Measurements from ENCODE around the gene TTLL6. TPM values are rescaled to one million over a fixed set of nuclear protein-coding genes. Genes with fewer than 3 reads are reported as not detected.
A peak's percentile ranks its signal among the peaks of the same experiment; 100 is the strongest.

TTLL6 gene
- total and polyA plus RNA-seq, 3 donors from 2014 or later: 18.5 to 70.9 (median 44.3) TPM

DNA sequence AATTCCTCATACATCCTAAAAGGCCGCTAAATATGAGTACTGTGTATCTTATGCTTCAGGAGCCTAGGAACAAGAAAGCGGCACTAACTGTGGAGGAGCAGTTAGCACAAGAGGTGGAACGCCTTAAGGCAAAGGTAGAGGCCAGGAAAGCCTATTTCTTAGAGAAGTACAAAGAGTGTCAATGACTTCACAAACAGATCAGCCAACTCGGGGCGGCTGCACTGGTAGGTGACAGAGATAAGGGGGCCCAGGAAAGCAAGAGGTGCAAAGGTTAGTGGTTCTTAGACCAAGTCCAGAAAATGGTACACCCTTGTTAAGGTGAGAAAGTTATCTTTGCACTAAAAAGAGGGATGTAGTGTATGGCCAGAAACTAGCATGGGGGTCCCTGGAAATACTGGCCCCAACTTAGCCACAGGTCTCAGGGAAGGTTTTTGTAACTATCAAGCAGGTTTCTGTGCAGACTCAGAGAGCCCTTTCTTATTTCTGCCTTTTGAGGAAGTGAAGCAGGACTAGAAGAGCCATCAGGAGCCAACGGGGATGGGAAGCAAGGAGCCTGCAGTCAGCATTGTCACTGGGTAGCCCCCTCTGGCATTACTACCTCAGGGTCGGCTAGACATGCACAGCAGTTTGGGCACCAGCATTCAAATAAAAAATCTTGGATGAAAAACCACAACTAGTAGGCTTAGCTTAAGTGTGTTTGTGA is 37.9 kb upstream of the TTLL6 start:
- DNase-seq: no peak
- no peak overlapping the region for H3K27ac ChIP-seq
- no peaks in the 10 kb centered on the region for H3K27me3 ChIP-seq
- intact Hi-C loops (cut with DNase I; ENCODE audit: low total_unique reads): no loop called here
- TF ChIP-seq POLR2A (IDR thresholded peaks at IDR 0.05) (no peak), CTCF (IDR thresholded peaks at IDR 0.05) (no peak)
- H3K9me3 ChIP-seq: no peaks in the 10 kb centered on the region
- WGBS, 2 donors: 91 to 93% methylated on average over 7 of the region's 7 CpGs
- no peaks in the 10 kb centered on the region for H3K4me1 ChIP-seq
- H3K4me3 ChIP-seq: no peak overlapping the region
- no peaks in the 10 kb centered on the region for H3K36me3 ChIP-seq (ENCODE audit: low read depth, missing control alignments)

GRCh38 chr17:48850792-48851323 is 33.8 kb upstream of the TTLL6 start:
- Histone ChIP-seq H3K4me3 (no peak overlapping the region), H3K27ac (no peak overlapping the region), H3K36me3 (ENCODE audit: low read depth, missing control alignments) (no peaks in the 10 kb centered on the region), H3K27me3 (no peaks in the 10 kb centered on the region), H3K9me3 (no peaks in the 10 kb centered on the region), H3K4me1 (no peaks in the 10 kb centered on the region)
- no peak for TF ChIP-seq POLR2A (IDR thresholded peaks at IDR 0.05)
- TF ChIP-seq CTCF (IDR thresholded peaks at IDR 0.05): no peak
- intact Hi-C loops (cut with DNase I; ENCODE audit: low total_unique reads): no loop called here
- DNase-seq: no peak
- 96 to 98% methylated on average over 4 of the region's 4 CpGs for WGBS, 2 donors

GRCh38 chr17:48843187-48843900 is 26.3 kb upstream of the TTLL6 start:
- TF ChIP-seq CTCF (IDR thresholded peaks at IDR 0.05): no peak
- no peak for TF ChIP-seq POLR2A (IDR thresholded peaks at IDR 0.05)
- H3K4me3 ChIP-seq: no peak overlapping the region
- WGBS, 2 donors: 78 to 81% methylated on average over 6 of the region's 6 CpGs

GRCh38 chr17:48842746-48843145 is 25.7 kb upstream of the TTLL6 start:
- Histone ChIP-seq H3K9me3 (no peaks in the 10 kb centered on the region), H3K27me3 (no peaks in the 10 kb centered on the region), H3K4me3 (no peak overlapping the region), H3K36me3 (ENCODE audit: low read depth, missing control alignments) (no peaks in the 10 kb centered on the region), H3K27ac (peak overlapping the region in 1 of 2 donors; percentile 88), H3K4me1 (peaks cover 14% of the 10 kb centered on the region)
- TF ChIP-seq POLR2A (IDR thresholded peaks at IDR 0.05) (no peak), CTCF (IDR thresholded peaks at IDR 0.05) (no peak)
- intact Hi-C loops (cut with DNase I; ENCODE audit: low total_unique reads): no loop called here
- 83 to 88% methylated on average over 3 of the region's 3 CpGs for WGBS, 2 donors
- no peak for DNase-seq

More at GRCh38 chr17:48843187-48843900, 26.3 kb upstream of the TTLL6 start:
- Histone ChIP-seq H3K27me3 (no peaks in the 10 kb centered on the region), H3K4me1 (peaks cover 14% of the 10 kb centered on the region), H3K9me3 (no peaks in the 10 kb centered on the region), H3K36me3 (ENCODE audit: low read depth, missing control alignments) (no peaks in the 10 kb centered on the region), H3K27ac (peak overlapping the region in 1 of 2 donors; percentile 88)
- DNase-seq: no peak
- intact Hi-C loops (cut with DNase I; ENCODE audit: low total_unique reads): no loop called here

All from testis (tissue), 3 donors.